Loucy (cell line): ENCODE results near the gene ZNF398.

Experiments
- H2AFZ ChIP-seq: fragments of 200-600 bp; sonication (generic); 2 replicates; pipeline ENCODE4 v1.6.0; 2016; ENCODE audit warnings: antibody characterized with exemption, mild to moderate bottlenecking, low read length, moderate library complexity
- H3F3A ChIP-seq: fragments of 200-600 bp; 2 replicates; pipeline ENCODE4 v1.6.0; 2016; ENCODE audit warnings: antibody characterized with exemption, low read depth, mild to moderate bottlenecking
- H3K27me3 ChIP-seq: fragments of 200-600 bp; sonication (generic); 2 replicates; pipeline ENCODE4 v1.6.1; 2014; ENCODE audit warnings: low read length, mild to moderate bottlenecking; ENCODE audit not compliant: insufficient read depth, poor library complexity, severe bottlenecking
- H3K36me3 ChIP-seq: fragments of 200-600 bp; sonication (generic); 2 replicates; pipeline ENCODE4 v1.6.1; 2016; ENCODE audit warnings: low read length; ENCODE audit not compliant: insufficient read depth
- H3K4me1 ChIP-seq: fragments of 200-600 bp; sonication (generic); 2 replicates; pipeline ENCODE4 v1.5.1; 2014; ENCODE audit warnings: low read length, mild to moderate bottlenecking; ENCODE audit not compliant: insufficient read depth, poor library complexity, severe bottlenecking
- H3K4me2 ChIP-seq: fragments of 200-600 bp; sonication (generic); 2 replicates; pipeline ENCODE4 v1.6.0; 2014; ENCODE audit warnings: antibody characterized with exemption, low read length, low read depth, mild to moderate bottlenecking; ENCODE audit not compliant: poor library complexity, severe bottlenecking
- H3K4me3 ChIP-seq: fragments of 200-600 bp; sonication (generic); 2 replicates; pipeline ENCODE4 v1.5.1; 2014; ENCODE audit warnings: low read length, mild to moderate bottlenecking, mixed read lengths; ENCODE audit not compliant: poor library complexity, severe bottlenecking
- H3K79me2 ChIP-seq: fragments of 200-600 bp; sonication (generic); 2 replicates; pipeline ENCODE4 v1.6.1; 2014; ENCODE audit warnings: low read length; ENCODE audit not compliant: insufficient read depth
- H3K9ac ChIP-seq: fragments of 200-600 bp; sonication (generic); 2 replicates; pipeline ENCODE4 v1.6.0; 2014; ENCODE audit warnings: mild to moderate bottlenecking, low read depth, low read length, moderate library complexity; ENCODE audit not compliant: poor library complexity, severe bottlenecking
- H3K9me2 ChIP-seq: fragments of 200-600 bp; sonication (generic); replicated peaks from 2 replicates; pipeline ENCODE4 v1.6.1; 2016; ENCODE audit warnings: low read depth, low read length, mixed read lengths
- H3K9me3 ChIP-seq: fragments of 200-600 bp; sonication (generic); 2 replicates; pipeline ENCODE4 v1.6.1; 2014; ENCODE audit warnings: mild to moderate bottlenecking, antibody characterized with exemption, low read length, low read depth; ENCODE audit not compliant: insufficient read depth
- H4K20me1 ChIP-seq: fragments of 200-600 bp; sonication (generic); 2 replicates; pipeline ENCODE4 v1.6.0; 2014; ENCODE audit warnings: antibody characterized with exemption, low read length, mild to moderate bottlenecking; ENCODE audit not compliant: insufficient read depth, poor library complexity, severe bottlenecking
- EZH2phosphoT487 ChIP-seq: fragments of 200-600 bp; IDR thresholded peaks from 2 replicates; pipeline ENCODE4 v1.6.1; 2018; ENCODE audit warnings: antibody characterized with exemption, mild to moderate bottlenecking, moderate library complexity, borderline replicate concordance
- TF ChIP-seq, protein P1 (sequence below): fragments of 200-600 bp; sonication (generic); conservative IDR thresholded peaks from 2 replicates; pipeline ENCODE4 v1.5.1; 2014; ENCODE audit warnings: mild to moderate bottlenecking, antibody characterized with exemption, low read length

Gene ZNF398

GRCh38 chr7:149145031-149145845 lies 2.0 kb upstream of the ZNF398 start:
- Histone ChIP-seq H3K9me2 (no peaks in the 10 kb centered on the region), H3K27me3 (no peaks in the 10 kb centered on the region), H3K4me2 (peak overlapping the region; percentile 68), H3F3A (no peaks in the 10 kb centered on the region), H3K79me2 (peaks cover 45% of the 10 kb centered on the region), H3K9ac (peak overlapping the region; percentile 91), H3K4me1 (peaks cover 22% of the 10 kb centered on the region), H3K4me3 (peak overlapping the region; percentile 89), H4K20me1 (peaks cover 20% of the 10 kb centered on the region), H3K36me3 (no peaks in the 10 kb centered on the region), H3K9me3 (no peaks in the 10 kb centered on the region), H2AFZ (no peak overlapping the region)
- TF ChIP-seq, protein P1, sequence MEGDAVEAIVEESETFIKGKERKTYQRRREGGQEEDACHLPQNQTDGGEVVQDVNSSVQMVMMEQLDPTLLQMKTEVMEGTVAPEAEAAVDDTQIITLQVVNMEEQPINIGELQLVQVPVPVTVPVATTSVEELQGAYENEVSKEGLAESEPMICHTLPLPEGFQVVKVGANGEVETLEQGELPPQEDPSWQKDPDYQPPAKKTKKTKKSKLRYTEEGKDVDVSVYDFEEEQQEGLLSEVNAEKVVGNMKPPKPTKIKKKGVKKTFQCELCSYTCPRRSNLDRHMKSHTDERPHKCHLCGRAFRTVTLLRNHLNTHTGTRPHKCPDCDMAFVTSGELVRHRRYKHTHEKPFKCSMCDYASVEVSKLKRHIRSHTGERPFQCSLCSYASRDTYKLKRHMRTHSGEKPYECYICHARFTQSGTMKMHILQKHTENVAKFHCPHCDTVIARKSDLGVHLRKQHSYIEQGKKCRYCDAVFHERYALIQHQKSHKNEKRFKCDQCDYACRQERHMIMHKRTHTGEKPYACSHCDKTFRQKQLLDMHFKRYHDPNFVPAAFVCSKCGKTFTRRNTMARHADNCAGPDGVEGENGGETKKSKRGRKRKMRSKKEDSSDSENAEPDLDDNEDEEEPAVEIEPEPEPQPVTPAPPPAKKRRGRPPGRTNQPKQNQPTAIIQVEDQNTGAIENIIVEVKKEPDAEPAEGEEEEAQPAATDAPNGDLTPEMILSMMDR = no peak
- TF ChIP-seq EZH2phosphoT487 = no peak

- Histone ChIP-seq H3F3A (no peaks in the 10 kb centered on the region), H3K4me2 (peak overlapping the region; percentile 91), H3K27me3 (no peaks in the 10 kb centered on the region), H3K4me1 (peaks cover 22% of the 10 kb centered on the region), H3K36me3 (no peaks in the 10 kb centered on the region), H3K9me3 (no peaks in the 10 kb centered on the region), H4K20me1 (peaks cover 21% of the 10 kb centered on the region), H3K9ac (peak overlapping the region; percentile 91), H3K79me2 (peaks cover 67% of the 10 kb centered on the region), H3K4me3 (peak overlapping the region; percentile 89), H2AFZ (peak overlapping the region; percentile 82; the same call in 1 of the 2 replicates), H3K9me2 (no peaks in the 10 kb centered on the region)
- no peak for TF ChIP-seq EZH2phosphoT487
- TF ChIP-seq, protein P1 = no peak
These were observed 750 bp downstream of the ZNF398 start for GRCh38 chr7:149147752-149148653.

DNA sequence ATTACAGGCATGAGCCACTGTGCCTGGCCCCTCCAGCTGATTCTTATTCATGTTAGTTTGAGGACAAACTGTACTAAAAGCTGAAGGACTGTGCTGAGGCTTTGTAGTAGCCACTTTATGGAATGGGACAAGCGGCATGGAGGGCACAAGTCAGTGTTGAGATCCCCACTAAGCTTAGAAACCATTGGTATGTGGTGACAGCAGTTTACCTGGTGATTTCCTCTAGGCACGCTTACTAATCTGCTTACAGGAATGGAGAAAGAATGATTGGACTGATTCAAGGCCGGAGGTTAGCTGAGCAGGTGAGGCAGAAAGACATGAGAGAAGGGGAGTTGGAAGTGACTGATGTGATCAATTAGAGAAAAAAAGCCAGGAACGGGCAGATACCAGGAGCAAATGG lies 3.7 kb downstream of the ZNF398 start:
- peak overlapping the region; percentile 55 for H3K4me2 ChIP-seq
- no peaks in the 10 kb centered on the region for H3K27me3 ChIP-seq
- peaks cover 11% of the 10 kb centered on the region for H3K4me1 ChIP-seq
- H2AFZ ChIP-seq = no peak overlapping the region
- no peaks in the 10 kb centered on the region for H3K9me3 ChIP-seq
- no peak overlapping the region for H3K9ac ChIP-seq
- H3K4me3 ChIP-seq = no peak overlapping the region
- no peaks in the 10 kb centered on the region for H3F3A ChIP-seq
- no peak for TF ChIP-seq EZH2phosphoT487
- TF ChIP-seq, protein P1 = no peak
- peaks cover 63% of the 10 kb centered on the region for H3K79me2 ChIP-seq
- peaks cover 21% of the 10 kb centered on the region for H4K20me1 ChIP-seq
- H3K36me3 ChIP-seq = peaks cover 8% of the 10 kb centered on the region; the same call in 1 of the 2 replicates
- H3K9me2 ChIP-seq = no peaks in the 10 kb centered on the region
